Lower leg skin (tissue), 3 donors: ENCODE results near the gene LMBR1.

ENCODE experiments used
- POLR2A ChIP-seq, 2 donors: fragments of 450-650 bp; IDR thresholded peaks; one replicate each; pipeline ENCODE4 v1.6.1; 2016 to 2017; ENCODE audit warnings: antibody characterized with exemption in 2 of 2, mild to moderate bottlenecking in 1 of 2, moderate library complexity in 1 of 2
- TF ChIP-seq, protein P1 (sequence below), 3 donors: fragments of 450-650 bp; IDR thresholded peaks; one replicate each; pipeline ENCODE4 v1.5.1; 2016; ENCODE audit warnings: antibody characterized with exemption in 3 of 3, mild to moderate bottlenecking in 3 of 3, moderate library complexity in 2 of 3

- TF ChIP-seq, protein P1, sequence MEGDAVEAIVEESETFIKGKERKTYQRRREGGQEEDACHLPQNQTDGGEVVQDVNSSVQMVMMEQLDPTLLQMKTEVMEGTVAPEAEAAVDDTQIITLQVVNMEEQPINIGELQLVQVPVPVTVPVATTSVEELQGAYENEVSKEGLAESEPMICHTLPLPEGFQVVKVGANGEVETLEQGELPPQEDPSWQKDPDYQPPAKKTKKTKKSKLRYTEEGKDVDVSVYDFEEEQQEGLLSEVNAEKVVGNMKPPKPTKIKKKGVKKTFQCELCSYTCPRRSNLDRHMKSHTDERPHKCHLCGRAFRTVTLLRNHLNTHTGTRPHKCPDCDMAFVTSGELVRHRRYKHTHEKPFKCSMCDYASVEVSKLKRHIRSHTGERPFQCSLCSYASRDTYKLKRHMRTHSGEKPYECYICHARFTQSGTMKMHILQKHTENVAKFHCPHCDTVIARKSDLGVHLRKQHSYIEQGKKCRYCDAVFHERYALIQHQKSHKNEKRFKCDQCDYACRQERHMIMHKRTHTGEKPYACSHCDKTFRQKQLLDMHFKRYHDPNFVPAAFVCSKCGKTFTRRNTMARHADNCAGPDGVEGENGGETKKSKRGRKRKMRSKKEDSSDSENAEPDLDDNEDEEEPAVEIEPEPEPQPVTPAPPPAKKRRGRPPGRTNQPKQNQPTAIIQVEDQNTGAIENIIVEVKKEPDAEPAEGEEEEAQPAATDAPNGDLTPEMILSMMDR (IDR thresholded peaks at IDR 0.05): no peak
- TF ChIP-seq POLR2A (IDR thresholded peaks at IDR 0.05): no peak
These were observed 50.2 kb downstream of the LMBR1 start for GRCh38 chr7:156842740-156843140.
